H1 (cell line): ENCODE measurements around the gene CLIP3. TPM values are rescaled to one million over a fixed set of nuclear protein-coding genes. Genes with fewer than 3 reads are reported as not detected.

Source experiments
- BCL11A ChIP-seq, 2 experiments: IDR thresholded peaks; one replicate each; pipeline ENCODE4 v1.6.1; 2011; ENCODE audit warnings: low read depth in 2 of 2, low read length in 2 of 2, mild to moderate bottlenecking in 2 of 2
- CHD7 ChIP-seq: fragments of 300-600 bp; sonication (generic); IDR thresholded peaks from 2 replicates; pipeline ENCODE4 v1.7.1; 2012; ENCODE audit warnings: low read length, moderate library complexity, mild to moderate bottlenecking, inconsistent platforms; ENCODE audit not compliant: insufficient replicate concordance
- CTCF ChIP-seq, 3 experiments: IDR thresholded peaks; 1 replicate in 2 of 3; 2 replicates in 1 of 3; pipeline versions ENCODE4 v1.5.1 to v1.6.1; 2011; ENCODE audit warnings: low read length in 3 of 3, mild to moderate bottlenecking in 3 of 3, inconsistent platforms in 2 of 3, low read depth in 1 of 3, moderate library complexity in 1 of 3; ENCODE audit not compliant: insufficient read depth in 1 of 3; ENCODE audit errors: control extremely low read depth in 1 of 3
- POLR2AphosphoS5 ChIP-seq: IDR thresholded peaks from 2 replicates; pipeline ENCODE4 v1.6.1; 2011; ENCODE audit warnings: low read depth, low read length
- POU5F1 ChIP-seq: IDR thresholded peaks from 2 replicates; pipeline ENCODE4 v1.6.1; 2011; ENCODE audit warnings: low read depth, mild to moderate bottlenecking, low read length, moderate library complexity
- TAF7 ChIP-seq: optimal IDR thresholded peaks from 2 replicates; pipeline ENCODE3; 2011; ENCODE audit warnings: low read depth, mild to moderate bottlenecking, inconsistent platforms, low read length, moderate library complexity, borderline replicate concordance
- TBP ChIP-seq: IDR thresholded peaks from 2 replicates; pipeline ENCODE4 v1.6.1; 2011; ENCODE audit warnings: low read depth, low read length, improper control_type of control experiment
- polyA plus RNA-seq, 7 experiments: library from polyadenylated mRNA; depleted of rRNA in 3 of 7; stranded (reverse) in 5 of 7; unstranded in 2 of 7; fragments of >200 nt in 5 of 7; fragments of 200-250 nt in 2 of 7; gene quantifications; 1 replicate in 5 of 7; 2 replicates in 1 of 7; 4 replicates in 1 of 7; pipeline versions ENCODE4 v1.2.1 to v1.2.3, GENCODE V29; 2011 to 2013; ENCODE audit warnings: missing spikeins in 2 of 7, mixed read lengths in 2 of 7
- total RNA-seq: library from RNA; stranded (reverse); fragmentation: NEBNext Ultra II Directional; extraction: Animal tissue kit (Norgen Biotek cat#: 25700); gene quantifications from 2 replicates; pipeline ENCODE4 v1.2.1, GENCODE V29; 2021

Gene CLIP3
- total and polyA plus RNA-seq, 2 of the 8 experiments (the other 6 are each of a cell fraction or from before 2014, with no cell fraction given): 5.9 to 21.7 TPM

GRCh38 chr19:36026091-36026876, 6.4 kb downstream of the CLIP3 start (continued):
- no peak for TF ChIP-seq CHD7
- no peak for TF ChIP-seq BCL11A (IDR thresholded peaks at IDR 0.05; ENCODE audit: low read depth in 2 of 2, low read length in 2 of 2)
- no peak for TF ChIP-seq POLR2AphosphoS5
- no peak for TF ChIP-seq CTCF (IDR thresholded peaks at IDR 0.05; ENCODE audit: control extremely low read depth in 1 of 3, insufficient read depth in 1 of 3, low read depth in 1 of 3, low read length in 3 of 3)
- no peak for TF ChIP-seq TAF7
- TF ChIP-seq POU5F1: no peak
- TF ChIP-seq TBP: no peak
